HepG2 (cell line): Measurements from ENCODE around the gene TMEM174. TPM values are rescaled to one million over a fixed set of nuclear protein-coding genes. Genes with fewer than 3 reads are reported as not detected.

Experiments
- ATM ChIP-seq: fragments of 450-650 bp; IDR thresholded peaks from 2 replicates; pipeline ENCODE4 v1.7.1; 2017; ENCODE audit warnings: mild to moderate bottlenecking, borderline replicate concordance
- HES4 ChIP-seq: sonication (generic); formaldehyde crosslinking; IDR thresholded peaks from 2 replicates; pipeline ENCODE4 v1.9.0; 2021; ENCODE audit warnings: mild to moderate bottlenecking, missing genetic modification reagents, borderline replicate concordance
- KLF6 ChIP-seq: IDR thresholded peaks from 2 replicates; pipeline ENCODE4 v1.8.0; 2016; ENCODE audit warnings: missing biosample characterization, missing genetic modification reagents
- MAZ ChIP-seq, 2 experiments: sonication (generic) in 1 of 2; formaldehyde crosslinking in 1 of 2; IDR thresholded peaks; 2 replicates each; pipeline versions ENCODE4 v1.5.0 to v1.6.1; 2012 to 2020; ENCODE audit warnings: low read depth in 2 of 2, mild to moderate bottlenecking in 2 of 2, borderline replicate concordance in 1 of 2, improper control_type of control experiment in 1 of 2, low read length in 1 of 2, missing genetic modification reagents in 1 of 2, moderate library complexity in 1 of 2
- NCOA1 ChIP-seq: sonication (generic); formaldehyde crosslinking; IDR thresholded peaks from 2 replicates; pipeline ENCODE4 v1.9.0; 2021; ENCODE audit warnings: missing genetic modification reagents
- NFIC ChIP-seq: IDR thresholded peaks from 2 replicates; pipeline ENCODE4 v1.6.1; 2012; ENCODE audit warnings: mild to moderate bottlenecking, low read length, inconsistent platforms
- SOX6 ChIP-seq, 2 experiments: fragments of 450-650 bp in 1 of 2; sonication (generic) in 1 of 2; formaldehyde crosslinking in 1 of 2; IDR thresholded peaks; 2 replicates each; pipeline versions ENCODE4 v1.4.0 to v1.6.1; 2017 to 2020; ENCODE audit warnings: antibody characterized with exemption in 1 of 2, mild to moderate bottlenecking in 1 of 2, missing genetic modification reagents in 1 of 2
- ZNF615 ChIP-seq: sonication (generic); formaldehyde crosslinking; IDR thresholded peaks from 2 replicates; pipeline ENCODE4 v1.5.0; 2020; ENCODE audit warnings: mild to moderate bottlenecking, missing genetic modification reagents, borderline replicate concordance
- polyA plus RNA-seq, 8 experiments: library from polyadenylated mRNA; depleted of rRNA in 3 of 8; stranded (reverse) in 7 of 8; unstranded in 1 of 8; fragments of >200 nt; fragmentation: Illumina TruSeq in 4 of 8; extraction: Trizol in 4 of 8; gene quantifications; 2 replicates each; pipeline versions ENCODE4 v1.2.1 to v1.2.3, GENCODE V29; 2011 to 2016; ENCODE audit warnings: low read depth in 4 of 8, missing spikeins in 1 of 8, mixed read lengths in 1 of 8; ENCODE audit not compliant: insufficient read depth in 1 of 8
- total RNA-seq, 5 experiments: library from RNA; depleted of rRNA; stranded (reverse); fragments of >200 nt; fragmentation: Illumina TruSeq; extraction: Trizol; gene quantifications; 2 replicates each; pipeline ENCODE4 v1.2.3, GENCODE V29; 2016; ENCODE audit warnings: low read depth in 1 of 5
- TF ChIP-seq, protein P1 (sequence below), 2 experiments: fragments of 450-650 bp in 1 of 2; sonication (generic) in 1 of 2; formaldehyde crosslinking in 1 of 2; IDR thresholded peaks; 2 replicates each; pipeline versions ENCODE4 v1.6.1 to v1.8.0; 2016 to 2022; ENCODE audit warnings: antibody characterized with exemption in 1 of 2, mild to moderate bottlenecking in 1 of 2, missing genetic modification reagents in 1 of 2
- TF ChIP-seq, protein P2 (sequence below): sonication (generic); formaldehyde crosslinking; IDR thresholded peaks from 2 replicates; pipeline ENCODE4 v1.5.0; 2020; ENCODE audit warnings: missing genetic modification reagents, mild to moderate bottlenecking, borderline replicate concordance
- TF ChIP-seq, protein P3 (sequence below): sonication (generic); formaldehyde crosslinking; IDR thresholded peaks from 2 replicates; pipeline ENCODE4 v1.4.0; 2020; ENCODE audit warnings: missing genetic modification reagents, borderline replicate concordance

The TMEM174 gene
- total and polyA plus RNA-seq, 2 of the 13 experiments (the other 11 are each of a cell fraction or from before 2014, with no cell fraction given) = not detected

DNA sequence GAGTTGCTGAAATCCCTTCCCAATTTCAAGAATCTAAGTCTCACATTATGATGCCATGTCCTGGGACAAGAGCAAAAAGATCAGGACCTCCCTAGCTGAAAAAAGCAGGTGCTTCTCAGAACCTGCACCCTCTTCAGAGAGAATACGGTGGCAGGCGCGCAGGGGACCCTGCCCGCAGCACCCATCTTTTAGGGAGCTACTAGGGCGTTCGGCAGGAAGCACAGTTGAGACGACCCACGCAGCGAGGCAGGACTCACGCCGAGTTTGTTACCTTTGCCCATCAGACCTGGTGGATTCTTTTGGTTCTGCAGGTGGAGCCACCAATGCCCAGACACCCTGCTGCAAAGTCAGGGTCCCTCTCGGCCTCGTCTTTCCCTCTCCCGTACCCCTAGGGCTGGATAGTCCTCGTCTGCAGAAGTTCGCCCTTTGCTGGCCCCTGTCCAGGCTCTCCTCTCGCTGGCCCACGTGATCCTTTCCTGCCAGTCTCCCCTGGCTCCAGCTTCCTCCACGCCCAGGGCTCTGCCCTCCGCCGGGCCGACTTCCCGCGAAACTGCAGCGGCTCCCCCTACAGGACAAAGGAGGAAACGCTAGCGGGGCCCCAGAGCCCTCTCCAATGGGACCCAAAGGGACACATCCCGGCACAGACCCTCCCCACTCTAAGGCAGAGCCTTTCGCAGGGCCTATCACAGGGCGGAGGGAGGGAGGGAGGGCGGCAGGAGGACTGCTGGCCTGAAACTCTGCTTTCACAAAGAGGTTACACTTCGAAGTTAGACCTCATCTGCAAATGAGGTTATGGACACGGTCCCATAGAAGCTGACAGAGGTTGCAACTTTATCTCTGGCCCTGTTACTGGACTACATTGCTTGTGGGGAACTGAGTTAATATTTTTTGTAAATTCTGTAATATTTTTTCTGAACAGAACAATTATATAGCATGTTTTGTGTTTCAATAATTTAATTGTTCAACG is 28.8 kb downstream of the TMEM174 start (continued):
- TF ChIP-seq, protein P1, sequence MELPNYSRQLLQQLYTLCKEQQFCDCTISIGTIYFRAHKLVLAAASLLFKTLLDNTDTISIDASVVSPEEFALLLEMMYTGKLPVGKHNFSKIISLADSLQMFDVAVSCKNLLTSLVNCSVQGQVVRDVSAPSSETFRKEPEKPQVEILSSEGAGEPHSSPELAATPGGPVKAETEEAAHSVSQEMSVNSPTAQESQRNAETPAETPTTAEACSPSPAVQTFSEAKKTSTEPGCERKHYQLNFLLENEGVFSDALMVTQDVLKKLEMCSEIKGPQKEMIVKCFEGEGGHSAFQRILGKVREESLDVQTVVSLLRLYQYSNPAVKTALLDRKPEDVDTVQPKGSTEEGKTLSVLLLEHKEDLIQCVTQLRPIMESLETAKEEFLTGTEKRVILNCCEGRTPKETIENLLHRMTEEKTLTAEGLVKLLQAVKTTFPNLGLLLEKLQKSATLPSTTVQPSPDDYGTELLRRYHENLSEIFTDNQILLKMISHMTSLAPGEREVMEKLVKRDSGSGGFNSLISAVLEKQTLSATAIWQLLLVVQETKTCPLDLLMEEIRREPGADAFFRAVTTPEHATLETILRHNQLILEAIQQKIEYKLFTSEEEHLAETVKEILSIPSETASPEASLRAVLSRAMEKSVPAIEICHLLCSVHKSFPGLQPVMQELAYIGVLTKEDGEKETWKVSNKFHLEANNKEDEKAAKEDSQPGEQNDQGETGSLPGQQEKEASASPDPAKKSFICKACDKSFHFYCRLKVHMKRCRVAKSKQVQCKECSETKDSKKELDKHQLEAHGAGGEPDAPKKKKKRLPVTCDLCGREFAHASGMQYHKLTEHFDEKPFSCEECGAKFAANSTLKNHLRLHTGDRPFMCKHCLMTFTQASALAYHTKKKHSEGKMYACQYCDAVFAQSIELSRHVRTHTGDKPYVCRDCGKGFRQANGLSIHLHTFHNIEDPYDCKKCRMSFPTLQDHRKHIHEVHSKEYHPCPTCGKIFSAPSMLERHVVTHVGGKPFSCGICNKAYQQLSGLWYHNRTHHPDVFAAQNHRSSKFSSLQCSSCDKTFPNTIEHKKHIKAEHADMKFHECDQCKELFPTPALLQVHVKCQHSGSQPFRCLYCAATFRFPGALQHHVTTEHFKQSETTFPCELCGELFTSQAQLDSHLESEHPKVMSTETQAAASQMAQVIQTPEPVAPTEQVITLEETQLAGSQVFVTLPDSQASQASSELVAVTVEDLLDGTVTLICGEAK (IDR thresholded peaks at IDR 0.05) = no peak
- TF ChIP-seq, protein P1 (CRISPR knock-in tag; IDR thresholded peaks at IDR 0.05) = no peak
- TF ChIP-seq HES4 (CRISPR knock-in tag) (no peak), NFIC (no peak), MAZ (IDR thresholded peaks at IDR 0.05; ENCODE audit: borderline replicate concordance, low read depth, low read length) (no peak), MAZ (CRISPR knock-in tag; IDR thresholded peaks at IDR 0.05; ENCODE audit: low read depth) (no peak), SOX6 (IDR thresholded peaks at IDR 0.05) (no peak), SOX6 (CRISPR knock-in tag; IDR thresholded peaks at IDR 0.05) (peak; percentile 34), ZNF615 (CRISPR knock-in tag) (no peak), KLF6 (CRISPR knock-in tag) (peak; percentile 50; the same call in 1 of the 2 replicates), NCOA1 (CRISPR knock-in tag) (no peak), ATM (no peak)
- TF ChIP-seq, protein P2, sequence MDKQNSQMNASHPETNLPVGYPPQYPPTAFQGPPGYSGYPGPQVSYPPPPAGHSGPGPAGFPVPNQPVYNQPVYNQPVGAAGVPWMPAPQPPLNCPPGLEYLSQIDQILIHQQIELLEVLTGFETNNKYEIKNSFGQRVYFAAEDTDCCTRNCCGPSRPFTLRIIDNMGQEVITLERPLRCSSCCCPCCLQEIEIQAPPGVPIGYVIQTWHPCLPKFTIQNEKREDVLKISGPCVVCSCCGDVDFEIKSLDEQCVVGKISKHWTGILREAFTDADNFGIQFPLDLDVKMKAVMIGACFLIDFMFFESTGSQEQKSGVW (CRISPR knock-in tag) = no peak
- TF ChIP-seq, protein P3, sequence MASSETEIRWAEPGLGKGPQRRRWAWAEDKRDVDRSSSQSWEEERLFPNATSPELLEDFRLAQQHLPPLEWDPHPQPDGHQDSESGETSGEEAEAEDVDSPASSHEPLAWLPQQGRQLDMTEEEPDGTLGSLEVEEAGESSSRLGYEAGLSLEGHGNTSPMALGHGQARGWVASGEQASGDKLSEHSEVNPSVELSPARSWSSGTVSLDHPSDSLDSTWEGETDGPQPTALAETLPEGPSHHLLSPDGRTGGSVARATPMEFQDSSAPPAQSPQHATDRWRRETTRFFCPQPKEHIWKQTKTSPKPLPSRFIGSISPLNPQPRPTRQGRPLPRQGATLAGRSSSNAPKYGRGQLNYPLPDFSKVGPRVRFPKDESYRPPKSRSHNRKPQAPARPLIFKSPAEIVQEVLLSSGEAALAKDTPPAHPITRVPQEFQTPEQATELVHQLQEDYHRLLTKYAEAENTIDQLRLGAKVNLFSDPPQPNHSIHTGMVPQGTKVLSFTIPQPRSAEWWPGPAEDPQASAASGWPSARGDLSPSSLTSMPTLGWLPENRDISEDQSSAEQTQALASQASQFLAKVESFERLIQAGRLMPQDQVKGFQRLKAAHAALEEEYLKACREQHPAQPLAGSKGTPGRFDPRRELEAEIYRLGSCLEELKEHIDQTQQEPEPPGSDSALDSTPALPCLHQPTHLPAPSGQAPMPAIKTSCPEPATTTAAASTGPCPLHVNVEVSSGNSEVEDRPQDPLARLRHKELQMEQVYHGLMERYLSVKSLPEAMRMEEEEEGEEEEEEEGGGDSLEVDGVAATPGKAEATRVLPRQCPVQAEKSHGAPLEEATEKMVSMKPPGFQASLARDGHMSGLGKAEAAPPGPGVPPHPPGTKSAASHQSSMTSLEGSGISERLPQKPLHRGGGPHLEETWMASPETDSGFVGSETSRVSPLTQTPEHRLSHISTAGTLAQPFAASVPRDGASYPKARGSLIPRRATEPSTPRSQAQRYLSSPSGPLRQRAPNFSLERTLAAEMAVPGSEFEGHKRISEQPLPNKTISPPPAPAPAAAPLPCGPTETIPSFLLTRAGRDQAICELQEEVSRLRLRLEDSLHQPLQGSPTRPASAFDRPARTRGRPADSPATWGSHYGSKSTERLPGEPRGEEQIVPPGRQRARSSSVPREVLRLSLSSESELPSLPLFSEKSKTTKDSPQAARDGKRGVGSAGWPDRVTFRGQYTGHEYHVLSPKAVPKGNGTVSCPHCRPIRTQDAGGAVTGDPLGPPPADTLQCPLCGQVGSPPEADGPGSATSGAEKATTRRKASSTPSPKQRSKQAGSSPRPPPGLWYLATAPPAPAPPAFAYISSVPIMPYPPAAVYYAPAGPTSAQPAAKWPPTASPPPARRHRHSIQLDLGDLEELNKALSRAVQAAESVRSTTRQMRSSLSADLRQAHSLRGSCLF (CRISPR knock-in tag) = no peak
